ENCODE results near the gene PPP1R11.

PPP1R11 gene

GRCh38 chr6:30062471-30063178, 4.4 kb upstream of the PPP1R11 start:
- no peak for DNase-seq

GRCh38 chr6:30063315-30063714, 3.7 kb upstream of the PPP1R11 start:
- DNase-seq = no peak

DNA sequence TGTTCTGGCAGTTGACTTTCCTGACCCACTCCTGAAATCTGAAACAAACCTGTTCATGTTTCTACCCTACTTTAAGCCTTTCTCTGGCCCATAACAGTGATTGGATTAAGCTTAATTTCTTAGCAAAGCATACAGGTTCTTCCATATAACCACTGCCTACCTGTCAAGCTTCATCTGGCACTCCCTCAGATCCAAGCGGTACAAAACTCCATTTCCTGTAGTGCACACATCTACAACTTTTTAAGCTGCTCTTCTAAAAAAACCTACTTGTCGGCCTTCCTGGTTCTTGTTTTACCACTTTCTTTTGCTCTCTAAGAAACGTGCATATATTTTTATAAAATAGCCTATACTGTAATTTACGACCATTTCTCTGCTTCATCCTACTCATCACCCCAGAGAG, 916 bp upstream of the PPP1R11 start:
- DNase-seq = peak; percentile 18

DNA sequence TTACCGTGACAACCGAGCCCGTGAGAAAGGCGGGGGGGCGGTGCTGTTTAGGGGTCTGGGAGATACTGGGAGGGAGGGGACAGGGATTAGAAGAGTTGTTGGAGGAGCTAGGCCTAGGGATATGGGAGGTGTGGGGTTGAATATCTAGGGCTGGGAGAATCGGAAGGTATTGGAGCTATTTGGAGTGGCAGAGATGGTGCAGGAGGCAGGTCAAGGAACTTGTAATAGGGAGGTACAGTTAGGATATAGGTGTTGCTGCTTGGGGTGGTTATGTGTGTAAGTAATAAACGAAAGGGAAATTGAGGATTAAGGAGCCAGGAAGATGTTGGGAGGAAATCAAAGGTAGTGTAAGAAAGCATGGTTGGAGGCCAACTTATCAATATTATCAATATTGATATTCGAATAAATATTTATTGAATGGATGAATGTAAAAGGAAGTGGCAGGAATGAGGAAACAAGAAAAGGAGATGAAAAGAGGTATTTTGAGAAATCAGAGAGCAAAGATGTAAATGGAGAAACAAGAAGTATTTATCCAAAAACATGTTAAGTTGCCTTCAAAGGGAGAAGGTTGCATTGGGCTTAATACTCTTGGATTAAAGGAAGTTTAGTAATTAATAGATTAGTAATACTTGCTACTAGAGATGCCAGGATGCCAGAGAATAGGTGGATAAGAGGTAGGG, 602 bp downstream of the PPP1R11 start:
- DNase-seq = no peak

GRCh38 chr6:30071081-30071818, 4.3 kb downstream of the PPP1R11 start:
- no peak for DNase-seq

DNA sequence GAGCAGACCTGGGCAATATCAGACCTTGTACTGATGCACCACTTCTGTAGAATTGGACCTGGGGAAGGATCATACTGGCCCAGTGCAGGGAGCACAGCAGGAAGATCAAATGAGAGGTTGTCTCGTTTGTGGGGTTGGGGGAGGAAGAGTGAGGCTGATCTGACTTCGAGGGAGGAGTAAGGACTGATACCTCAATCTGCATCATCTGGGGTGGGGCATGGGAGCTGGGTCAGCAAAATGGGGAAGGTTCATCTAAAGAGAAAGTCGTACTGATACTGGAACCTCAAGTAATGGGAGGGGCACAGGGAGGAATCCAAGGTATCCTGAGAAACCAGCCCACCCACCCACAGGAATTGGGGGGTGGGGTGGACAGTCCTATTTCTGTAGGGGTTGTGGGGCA, 4.9 kb downstream of the PPP1R11 start:
- DNase-seq = no peak

GRCh38 chr6:30073489-30074235, 6.7 kb downstream of the PPP1R11 start:
- DNase-seq = peak; percentile 60

DNA sequence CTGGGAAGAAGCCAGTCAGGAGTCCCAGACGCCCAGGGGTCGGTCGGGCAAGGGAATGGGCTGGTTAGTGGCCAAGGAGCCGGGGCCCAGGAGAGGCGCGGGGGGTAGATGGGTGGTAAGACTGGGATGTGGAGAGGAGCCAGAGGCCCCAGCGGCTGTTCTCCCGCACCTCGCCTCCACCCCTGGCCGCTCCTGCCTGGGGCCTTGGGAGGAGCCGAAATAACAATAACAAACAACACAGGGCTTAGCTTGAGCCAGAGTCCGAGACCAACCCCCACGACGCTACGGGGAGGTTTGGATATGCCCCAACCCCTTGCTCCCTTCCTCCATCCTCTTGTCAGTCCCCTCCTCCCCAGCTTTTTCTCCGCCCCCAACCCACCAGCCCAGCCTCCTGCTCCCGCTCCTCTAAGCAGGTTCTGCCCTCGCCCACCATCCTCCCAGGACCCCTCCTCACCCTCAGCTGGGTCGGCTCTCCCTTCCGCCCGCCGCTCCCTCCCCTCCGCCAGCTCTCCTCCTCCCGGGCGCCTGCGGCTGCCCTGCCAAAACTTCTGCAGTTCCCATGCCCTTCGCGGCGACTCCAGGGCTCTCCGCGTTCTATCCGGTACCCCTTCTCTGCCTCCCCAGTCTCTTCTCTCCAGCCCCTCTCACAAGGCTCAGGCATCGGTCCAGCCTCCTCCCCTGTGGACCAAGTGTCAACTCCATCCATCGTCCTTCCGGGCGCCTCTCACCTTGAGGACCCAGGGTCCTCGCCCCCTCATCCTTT, 7.5 kb downstream of the PPP1R11 start:
- DNase-seq = peak; percentile 51

DNA sequence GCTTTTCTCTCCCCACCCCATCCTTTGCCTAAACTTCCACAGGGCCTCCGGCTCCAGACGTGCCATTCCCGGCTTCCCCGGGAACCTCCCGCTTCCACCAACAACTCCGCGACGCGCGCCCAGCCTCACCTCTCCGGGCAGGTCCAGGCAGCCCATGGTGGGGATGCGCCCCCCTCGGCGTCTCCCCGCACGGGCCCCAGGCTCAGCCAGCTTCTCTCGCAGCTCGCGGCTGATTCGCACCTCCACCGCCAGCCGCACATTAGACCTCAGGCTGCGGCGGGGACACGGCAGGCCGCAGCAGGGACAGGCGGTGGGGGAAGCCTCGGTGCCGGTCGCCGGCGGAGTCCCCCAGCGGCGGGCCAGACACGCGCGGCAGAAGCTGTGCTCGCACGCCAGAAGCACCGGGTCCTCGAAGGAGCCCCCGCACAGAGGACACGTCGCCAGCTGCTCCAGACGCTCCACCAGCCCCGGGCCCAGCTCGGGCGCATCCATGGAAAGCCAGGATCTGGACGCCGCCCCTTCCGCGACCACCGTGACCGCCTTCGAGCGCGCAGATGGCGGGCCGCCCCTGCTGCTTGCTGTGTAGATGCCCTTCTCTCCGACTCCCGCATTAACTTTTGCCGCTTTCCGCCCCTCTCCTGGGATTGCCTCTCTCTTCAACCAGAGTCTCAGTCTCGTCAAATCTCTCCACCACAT, 8.2 kb downstream of the PPP1R11 start, which contains the start of gene RNF39:
Gene RNF39, minus strand, starts transcription at position 676 of the 696 bp plus-strand sequence. Its CDS starts 184 bp downstream, at position 492.
- peak; percentile 35 for DNase-seq

- peak; percentile 62 for DNase-seq
Measured at GRCh38 chr6:30075790-30076732, 9.1 kb downstream of the PPP1R11 start.

- DNase-seq = no peak
Measured at GRCh38 chr6:30077218-30077617, 10.2 kb downstream of the PPP1R11 start.

DNA sequence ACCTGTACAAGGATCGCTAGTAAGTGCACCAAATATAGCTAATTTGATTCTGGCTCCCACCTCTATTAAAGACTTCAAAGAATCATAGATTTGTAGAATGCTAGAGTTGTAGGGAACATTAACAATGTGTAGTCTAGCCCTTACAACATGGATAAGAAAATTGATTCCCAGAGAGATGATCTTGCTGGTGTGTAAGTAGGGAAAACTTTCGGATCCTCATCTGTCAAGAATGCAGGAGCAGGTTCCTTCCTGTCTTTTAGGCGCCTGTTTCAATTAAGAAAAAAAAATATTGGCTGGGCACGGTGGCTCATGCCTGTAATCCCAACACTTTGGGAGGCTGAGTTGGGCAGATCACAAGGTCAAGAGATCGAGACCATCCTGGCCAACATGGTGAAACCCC, 20.9 kb downstream of the PPP1R11 start:
- no peak for DNase-seq

DNA sequence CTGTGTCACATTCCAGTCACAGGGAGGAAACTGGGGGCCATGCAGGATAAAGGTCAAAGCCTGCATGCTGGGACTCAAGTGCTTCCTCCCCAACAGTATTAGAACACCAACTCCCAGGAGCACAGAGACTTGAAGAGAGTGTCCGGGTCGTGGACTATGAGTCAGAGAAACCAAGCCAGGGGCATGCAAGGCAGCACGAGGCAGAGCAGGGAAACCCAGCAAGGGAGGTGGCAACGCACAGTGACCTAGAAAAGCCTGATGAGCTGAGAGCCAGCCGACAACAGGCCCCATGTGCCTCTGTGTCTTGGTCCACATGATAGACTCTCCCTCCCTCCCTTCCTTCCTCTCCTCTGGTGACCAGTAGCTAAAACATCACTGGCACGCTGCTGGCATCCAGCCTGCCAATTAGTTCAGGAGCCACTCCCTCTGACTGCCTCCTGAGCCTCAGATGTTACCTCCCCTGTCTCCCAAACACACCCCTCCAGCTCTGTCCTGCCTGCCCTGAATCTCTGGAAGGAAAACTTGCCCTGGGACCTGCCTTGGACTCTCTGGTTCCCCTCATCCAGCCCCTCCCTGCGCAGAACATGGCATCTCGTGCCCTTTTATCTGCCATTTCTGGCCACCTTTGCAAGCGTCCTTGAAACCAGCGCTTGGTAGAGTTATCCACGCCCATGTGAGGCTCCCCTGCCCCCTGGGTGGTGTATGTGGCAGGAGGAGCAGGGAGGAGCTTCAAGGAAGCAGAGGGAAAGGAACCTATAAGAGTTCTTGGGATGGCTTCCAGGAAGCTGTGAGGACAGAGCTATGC, 24.8 kb downstream of the PPP1R11 start:
- peak; percentile 81 for DNase-seq

GRCh38 chr6:30092852-30093543, 26.0 kb downstream of the PPP1R11 start:
- DNase-seq = no peak

DNA sequence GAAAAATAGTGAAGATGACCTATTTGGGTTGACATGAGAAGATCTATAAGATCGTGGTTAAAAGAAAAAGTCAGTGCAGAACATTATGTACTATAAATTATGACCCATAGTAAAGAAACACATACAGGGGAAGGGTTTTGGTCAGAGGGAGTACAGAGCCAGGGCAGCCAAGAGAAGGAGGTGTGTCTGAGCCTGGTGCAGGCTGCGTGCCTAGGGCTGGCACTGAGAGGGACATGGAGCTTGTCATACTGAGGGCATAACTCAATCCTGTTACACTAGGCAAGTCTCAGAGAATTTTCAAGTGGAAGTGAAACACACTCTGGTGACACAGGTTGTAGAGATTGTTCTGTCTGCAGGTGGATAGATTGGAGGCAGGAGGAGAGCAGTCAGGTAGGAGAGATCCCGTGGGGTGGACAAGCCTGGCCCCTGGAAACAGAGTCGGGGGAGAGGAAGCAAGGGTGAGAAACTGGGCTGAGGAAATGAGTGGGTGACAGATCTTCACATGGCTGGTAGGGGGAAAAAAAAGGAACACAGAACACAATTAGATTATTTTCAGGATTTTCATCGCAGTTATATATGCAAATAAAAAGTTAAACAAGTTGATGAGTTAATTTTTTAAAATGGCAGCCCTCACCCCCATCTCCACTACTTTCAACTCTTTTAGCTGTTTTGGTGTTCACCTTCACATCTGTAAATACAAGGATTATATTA, 27.1 kb downstream of the PPP1R11 start:
- no peak for DNase-seq

GRCh38 chr6:30096829-30097228, 29.8 kb downstream of the PPP1R11 start:
- DNase-seq = no peak

DNA sequence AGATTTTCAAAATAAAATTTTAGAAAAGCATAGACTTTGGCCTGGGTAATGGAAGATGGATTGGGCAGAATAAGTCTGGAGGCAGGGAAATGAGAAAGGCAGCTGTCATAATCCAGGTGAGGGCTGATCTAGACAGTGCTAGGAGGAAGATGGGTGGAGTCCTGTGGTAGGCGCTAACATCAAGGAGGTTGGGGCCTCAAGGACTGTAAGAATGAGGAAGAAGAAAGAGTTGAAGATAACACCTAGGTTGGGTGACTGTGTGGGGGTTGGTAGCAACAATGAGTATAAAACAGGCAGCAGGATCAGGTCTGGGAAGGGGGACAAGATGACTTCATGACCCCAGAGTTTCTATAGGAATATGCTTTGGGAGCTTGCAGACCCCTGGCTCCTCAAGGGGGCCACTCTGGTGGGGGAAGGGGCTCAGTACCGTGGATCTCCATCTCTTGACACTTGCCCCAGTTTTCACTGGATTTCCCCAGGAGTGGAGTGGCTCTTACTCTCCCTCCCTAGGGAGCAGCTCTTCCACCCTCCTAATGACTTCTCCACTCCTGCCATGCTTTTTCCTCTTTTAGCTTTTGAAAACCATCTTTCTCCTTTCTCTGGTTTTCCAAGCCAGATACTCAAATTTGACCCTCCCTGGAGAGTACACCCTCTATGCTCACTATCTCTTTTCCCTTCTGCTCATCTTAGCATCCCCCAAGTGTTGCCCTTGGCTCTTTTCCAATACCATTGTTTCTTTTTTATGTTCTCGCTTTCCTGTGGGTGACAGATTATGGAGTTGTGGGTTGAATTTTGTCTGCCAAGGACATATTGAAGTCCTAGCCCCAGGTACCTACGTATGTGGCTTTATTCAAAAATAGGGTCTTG, 31.1 kb downstream of the PPP1R11 start:
- DNase-seq = no peak

All from NCI-H69 (cell line).